HepG2 (cell line): ENCODE data around the gene GAPDH. TPM values are rescaled to one million over a fixed set of nuclear protein-coding genes. Genes with fewer than 3 reads are reported as not detected.

Experiments
- BRD4 ChIP-seq: sonication (generic); formaldehyde crosslinking; IDR thresholded peaks from 2 replicates; pipeline ENCODE4 v1.4.0; 2020; ENCODE audit warnings: missing genetic modification reagents
- CHD2 ChIP-seq: IDR thresholded peaks from 2 replicates; pipeline ENCODE4 v1.6.1; 2011; ENCODE audit warnings: low read depth, low read length, improper control_type of control experiment
- EHMT2 ChIP-seq: fragments of 200-600 bp; sonication (generic); IDR thresholded peaks from 2 replicates; pipeline ENCODE4 v1.7.0; 2017; ENCODE audit warnings: antibody characterized with exemption, low read depth, low read length, borderline replicate concordance
- EZH2 ChIP-seq: conservative IDR thresholded peaks from 2 replicates; pipeline ENCODE4 v1.6.1; 2012; ENCODE audit warnings: mild to moderate bottlenecking, low read depth, low read length, moderate library complexity
- FOXO4 ChIP-seq: sonication (generic); formaldehyde crosslinking; conservative IDR thresholded peaks from 2 replicates; pipeline ENCODE4 v1.8.1; 2023; ENCODE audit warnings: missing genetic modification reagents
- GABPA ChIP-seq, 2 experiments: IDR thresholded peaks; 2 replicates each; pipeline ENCODE4 v1.6.1; 2011 to 2016; ENCODE audit warnings: low read depth in 2 of 2, low read length in 1 of 2, missing biosample characterization in 1 of 2, missing genetic modification characterization in 1 of 2
- IKZF4 ChIP-seq: sonication (generic); formaldehyde crosslinking; IDR thresholded peaks from 2 replicates; pipeline ENCODE4 v1.5.1; 2020; ENCODE audit warnings: borderline replicate concordance, mild to moderate bottlenecking, low read depth, missing genetic modification reagents; ENCODE audit errors: not compliant biosample characterization
- MAZ ChIP-seq, 2 experiments: sonication (generic) in 1 of 2; formaldehyde crosslinking in 1 of 2; IDR thresholded peaks; 2 replicates each; pipeline versions ENCODE4 v1.5.0 to v1.6.1; 2012 to 2020; ENCODE audit warnings: low read depth in 2 of 2, mild to moderate bottlenecking in 2 of 2, borderline replicate concordance in 1 of 2, improper control_type of control experiment in 1 of 2, low read length in 1 of 2, missing genetic modification reagents in 1 of 2, moderate library complexity in 1 of 2
- MTF2 ChIP-seq: sonication (generic); formaldehyde crosslinking; IDR thresholded peaks from 2 replicates; pipeline ENCODE4 v1.5.0; 2020; ENCODE audit warnings: missing genetic modification reagents, borderline replicate concordance
- PLSCR1 ChIP-seq: sonication (generic); formaldehyde crosslinking; IDR thresholded peaks from 2 replicates; pipeline ENCODE4 v1.5.0; 2020; ENCODE audit warnings: missing genetic modification reagents, mild to moderate bottlenecking, borderline replicate concordance
- POLR2AphosphoS2 ChIP-seq: IDR thresholded peaks from 2 replicates; pipeline ENCODE4 v1.6.1; 2011; ENCODE audit warnings: low read depth, low read length, improper control_type of control experiment
- PREB ChIP-seq: sonication (generic); formaldehyde crosslinking; IDR thresholded peaks from 2 replicates; pipeline ENCODE4 v1.4.0; 2020; ENCODE audit warnings: missing genetic modification reagents
- SAFB2 ChIP-seq: sonication (generic); formaldehyde crosslinking; IDR thresholded peaks from 2 replicates; pipeline ENCODE4 v1.5.1; 2020; ENCODE audit warnings: missing genetic modification reagents, low read depth, mild to moderate bottlenecking, borderline replicate concordance
- SMC3 ChIP-seq: IDR thresholded peaks from 2 replicates; pipeline ENCODE4 v1.6.1; 2011; ENCODE audit warnings: low read length, improper control_type of control experiment
- TBL1XR1 ChIP-seq: fragments of 150-350 bp; IDR thresholded peaks from 2 replicates; pipeline ENCODE4 v1.6.1; 2014; ENCODE audit warnings: borderline replicate concordance, low read length; ENCODE audit not compliant: partially characterized antibody
- TFDP1 ChIP-seq: IDR thresholded peaks from 2 replicates; pipeline ENCODE4 v1.6.1; 2016; ENCODE audit warnings: missing compliant biosample characterization, missing genetic modification reagents, borderline replicate concordance
- ZBTB38 ChIP-seq: sonication (generic); formaldehyde crosslinking; IDR thresholded peaks from 2 replicates; pipeline ENCODE4 v1.5.1; 2020; ENCODE audit warnings: mild to moderate bottlenecking, missing genetic modification reagents
- ZMAT5 ChIP-seq: sonication (generic); formaldehyde crosslinking; IDR thresholded peaks from 2 replicates; pipeline ENCODE4 v1.5.0; 2020; ENCODE audit warnings: mild to moderate bottlenecking, low read depth, missing genetic modification reagents, borderline replicate concordance
- ZNF124 ChIP-seq: sonication (generic); formaldehyde crosslinking; IDR thresholded peaks from 2 replicates; pipeline ENCODE4 v1.4.0; 2020; ENCODE audit warnings: missing genetic modification reagents
- ZNF34 ChIP-seq: sonication (generic); formaldehyde crosslinking; IDR thresholded peaks from 2 replicates; pipeline ENCODE4 v1.4.0; 2020; ENCODE audit warnings: mild to moderate bottlenecking, missing genetic modification reagents, borderline replicate concordance
- ZNF441 ChIP-seq: sonication (generic); formaldehyde crosslinking; IDR thresholded peaks from 2 replicates; pipeline ENCODE4 v1.7.0; 2021; ENCODE audit warnings: missing genetic modification reagents, borderline replicate concordance
- ZNF7 ChIP-seq: IDR thresholded peaks from 2 replicates; pipeline ENCODE4 v1.6.1; 2016; ENCODE audit warnings: missing biosample characterization, missing genetic modification reagents
- ZNF746 ChIP-seq: sonication (generic); formaldehyde crosslinking; IDR thresholded peaks from 2 replicates; pipeline ENCODE4 v1.8.0; 2022; ENCODE audit warnings: mild to moderate bottlenecking, missing genetic modification reagents
- ZNF777 ChIP-seq: sonication (generic); formaldehyde crosslinking; IDR thresholded peaks from 2 replicates; pipeline ENCODE4 v1.4.0; 2020; ENCODE audit warnings: missing genetic modification reagents
- polyA plus RNA-seq, 8 experiments: library from polyadenylated mRNA; depleted of rRNA in 3 of 8; stranded (reverse) in 7 of 8; unstranded in 1 of 8; fragments of >200 nt; fragmentation: Illumina TruSeq in 4 of 8; extraction: Trizol in 4 of 8; gene quantifications; 2 replicates each; pipeline versions ENCODE4 v1.2.1 to v1.2.3, GENCODE V29; 2011 to 2016; ENCODE audit warnings: low read depth in 4 of 8, missing spikeins in 1 of 8, mixed read lengths in 1 of 8; ENCODE audit not compliant: insufficient read depth in 1 of 8
- total RNA-seq, 5 experiments: library from RNA; depleted of rRNA; stranded (reverse); fragments of >200 nt; fragmentation: Illumina TruSeq; extraction: Trizol; gene quantifications; 2 replicates each; pipeline ENCODE4 v1.2.3, GENCODE V29; 2016; ENCODE audit warnings: low read depth in 1 of 5

Gene GAPDH
- total and polyA plus RNA-seq, 2 of the 13 experiments (the other 11 are each of a cell fraction or from before 2014, with no cell fraction given), result 3,038 to 12,722 TPM

- TF ChIP-seq TBL1XR1 (peak; percentile 27), MTF2 (CRISPR knock-in tag) (no peak), EZH2 (no peak), ZNF777 (CRISPR knock-in tag) (peak; percentile 95), TFDP1 (CRISPR knock-in tag) (peak; percentile 84; the same call in 1 of the 2 replicates), ZNF34 (CRISPR knock-in tag) (no peak), IKZF4 (peak; percentile 56), ZNF124 (peak; percentile 85; the same call in 1 of the 2 replicates), FOXO4 (CRISPR knock-in tag) (no peak), ZNF441 (CRISPR knock-in tag) (peak; percentile 81; the same call in 1 of the 2 replicates), ZMAT5 (CRISPR knock-in tag) (no peak), MAZ (IDR thresholded peaks at IDR 0.05; ENCODE audit: borderline replicate concordance, low read depth, low read length) (peak; percentile 84; the same call in 1 of the 2 replicates), MAZ (CRISPR knock-in tag; IDR thresholded peaks at IDR 0.05; ENCODE audit: low read depth) (0 out of 2 replicates have a peak, but pooled peaks have one; percentile 23), ZBTB38 (CRISPR knock-in tag) (no peak), GABPA (IDR thresholded peaks at IDR 0.05; ENCODE audit: low read depth, low read length) (no peak), GABPA (CRISPR knock-in tag; IDR thresholded peaks at IDR 0.05; ENCODE audit: low read depth) (no peak; the same call in 1 of the 2 replicates), PLSCR1 (CRISPR knock-in tag) (no peak), PREB (CRISPR knock-in tag) (no peak), SMC3 (no peak), BRD4 (CRISPR knock-in tag) (peak; percentile 19; the same call in 1 of the 2 replicates), POLR2AphosphoS2 (peak; percentile 98), ZNF7 (CRISPR knock-in tag) (peak; percentile 54), ZNF746 (CRISPR knock-in tag) (no peak; the same call in 1 of the 2 replicates), SAFB2 (peak; percentile 17; the same call in 1 of the 2 replicates), EHMT2 (no peak), CHD2 (no peak; the same call in 1 of the 2 replicates)
These were observed at the start of gene GAPDH (continued) for GRCh38 chr12:6533923-6534694.
